ENCODE data around the gene XPNPEP1. TPM values are rescaled to one million over a fixed set of nuclear protein-coding genes. Genes with fewer than 3 reads are reported as not detected.

XPNPEP1 gene
- polyA plus RNA-seq, 3 donors = 32.1 to 62.1 (median 38.4) TPM

- Mint-ChIP-seq H3K27ac (no peak overlapping the region), H3K36me3 (no peaks in the 10 kb centered on the region), H3K27me3 (ENCODE audit: low read depth in 3 of 3) (peaks cover 0 to 3% (median 1%) of the 10 kb centered on the region in 3 donors), H3K9me3 (no peaks in the 10 kb centered on the region), H3K4me3 (no peak overlapping the region), H3K4me1 (peaks cover 2% of the 10 kb centered on the region)
- Histone ChIP-seq H3K4me2 (replicated peaks; ENCODE audit: extremely low read depth, low read length, poor library complexity, severe bottlenecking) (no peak overlapping the region), H3K4me3 (replicated peaks in 1 of 3; ENCODE audit: low read depth in 2 of 3, low read length in 3 of 3) (no peak overlapping the region), H3K27me3 (ENCODE audit: control insufficient read depth in 2 of 2, insufficient read depth in 2 of 2, low read length in 2 of 2) (no peaks in the 10 kb centered on the region), H3K9ac (ENCODE audit: insufficient read depth, low read length, poor library complexity, severe bottlenecking) (no peak overlapping the region), H3K36me3 (replicated peaks in 1 of 2; ENCODE audit: control insufficient read depth in 1 of 2, insufficient read depth in 2 of 2, low read length in 2 of 2) (no peaks in the 10 kb centered on the region), H3K27ac (ENCODE audit: low read depth in 1 of 2, low read length in 2 of 2) (no peak overlapping the region), H3K4me1 (ENCODE audit: control insufficient read depth in 1 of 2, insufficient read depth in 2 of 2, low read length in 2 of 2) (no peaks in the 10 kb centered on the region), H3K79me2 (ENCODE audit: insufficient read depth, low read length) (no peaks in the 10 kb centered on the region), H3K9me3 (replicated peaks in 1 of 2; ENCODE audit: control insufficient read depth in 1 of 2, insufficient read depth in 1 of 2, low read length in 2 of 2) (no peaks in the 10 kb centered on the region), H2AFZ (ENCODE audit: insufficient read depth, low read depth, low read length, poor library complexity, severe bottlenecking) (no peak overlapping the region), H4K20me1 (ENCODE audit: insufficient read depth, low read length) (no peaks in the 10 kb centered on the region)
- 100% methylated on average over 1 of the region's 3 CpGs for WGBS (ENCODE audit: insufficient coverage)
- TF ChIP-seq CTCF (IDR thresholded peaks at IDR 0.05) = no peak
- intact Hi-C loops (cut with micrococcal nuclease) = no loop called here
- DNase-seq = no peak
Measured at GRCh38 chr10:109971634-109972033, 48.3 kb upstream of the XPNPEP1 start.

- no peak for DNase-seq
- Mint-ChIP-seq H3K27ac (no peak overlapping the region), H3K4me3 (no peak overlapping the region), H3K9me3 (no peaks in the 10 kb centered on the region), H3K27me3 (ENCODE audit: low read depth in 3 of 3) (peaks cover 0 to 3% (median 1%) of the 10 kb centered on the region in 3 donors), H3K4me1 (no peaks in the 10 kb centered on the region), H3K36me3 (no peaks in the 10 kb centered on the region)
- Histone ChIP-seq H4K20me1 (ENCODE audit: insufficient read depth, low read length) (no peaks in the 10 kb centered on the region), H3K36me3 (replicated peaks in 1 of 2; ENCODE audit: control insufficient read depth in 1 of 2, insufficient read depth in 2 of 2, low read length in 2 of 2) (no peaks in the 10 kb centered on the region), H3K27ac (ENCODE audit: low read depth in 1 of 2, low read length in 2 of 2) (no peak overlapping the region), H3K9ac (ENCODE audit: insufficient read depth, low read length, poor library complexity, severe bottlenecking) (no peak overlapping the region), H3K9me3 (replicated peaks in 1 of 2; ENCODE audit: control insufficient read depth in 1 of 2, insufficient read depth in 1 of 2, low read length in 2 of 2) (no peaks in the 10 kb centered on the region), H2AFZ (ENCODE audit: insufficient read depth, low read depth, low read length, poor library complexity, severe bottlenecking) (no peak overlapping the region), H3K4me1 (ENCODE audit: control insufficient read depth in 1 of 2, insufficient read depth in 2 of 2, low read length in 2 of 2) (no peaks in the 10 kb centered on the region), H3K4me2 (replicated peaks; ENCODE audit: extremely low read depth, low read length, poor library complexity, severe bottlenecking) (no peak overlapping the region), H3K27me3 (ENCODE audit: control insufficient read depth in 2 of 2, insufficient read depth in 2 of 2, low read length in 2 of 2) (no peaks in the 10 kb centered on the region), H3K79me2 (ENCODE audit: insufficient read depth, low read length) (no peaks in the 10 kb centered on the region), H3K4me3 (replicated peaks in 1 of 3; ENCODE audit: low read depth in 2 of 3, low read length in 3 of 3) (no peak overlapping the region)
- intact Hi-C loops (cut with micrococcal nuclease) = no loop called here
- no peak for TF ChIP-seq CTCF (IDR thresholded peaks at IDR 0.05)
- WGBS (ENCODE audit: insufficient coverage) = 97% methylated on average over 7 of the region's 8 CpGs
Measured at GRCh38 chr10:109969760-109970346, 46.5 kb upstream of the XPNPEP1 start.
